GM19025 (cell line): ENCODE data around the gene TCFL5.

ENCODE experiments used
- ATAC-seq: cut with Tn5 transposase; IDR thresholded peaks from one replicate; pipeline ENCODE4 v1.9.1; 2021; ENCODE audit warnings: mild to moderate bottlenecking, low read depth, moderate library complexity; ENCODE audit not compliant: unreplicated experiment

Gene TCFL5

DNA sequence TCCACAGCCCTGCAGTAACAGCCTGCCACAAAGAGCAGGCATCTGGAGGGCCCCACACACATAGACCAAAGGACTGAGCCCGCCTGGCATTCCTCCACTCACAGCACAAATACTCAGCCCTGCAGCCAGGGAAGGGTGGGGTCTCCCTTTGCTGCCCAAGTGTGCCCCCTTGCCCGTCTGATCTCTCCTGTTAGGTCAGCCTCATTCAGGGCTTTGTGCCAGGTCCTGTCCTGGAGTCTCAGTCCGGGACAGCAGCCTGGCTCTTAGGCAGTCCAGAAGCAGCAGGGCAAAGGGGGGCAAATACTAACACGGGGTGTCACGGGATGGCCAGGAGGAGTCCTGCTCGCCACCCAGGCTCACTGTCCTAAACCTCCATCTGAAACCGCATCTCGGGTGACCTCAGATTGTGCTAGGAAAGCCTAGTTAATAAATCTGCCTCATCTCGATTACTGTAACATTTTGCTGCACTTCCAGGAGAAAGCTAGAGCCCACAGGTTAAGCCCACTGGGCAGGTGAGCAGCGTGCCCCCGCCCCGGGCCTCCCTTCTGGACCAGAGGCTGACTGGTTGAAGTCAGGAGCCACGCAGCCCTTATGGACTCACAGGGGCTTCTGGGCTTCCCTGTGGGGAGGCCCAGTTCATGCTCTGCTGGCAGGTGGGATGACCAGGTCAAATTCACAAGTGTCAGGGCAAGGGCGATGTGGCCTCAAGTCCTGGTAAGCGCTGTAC is 60.2 kb downstream of the TCFL5 start:
- no peak for ATAC-seq

DNA sequence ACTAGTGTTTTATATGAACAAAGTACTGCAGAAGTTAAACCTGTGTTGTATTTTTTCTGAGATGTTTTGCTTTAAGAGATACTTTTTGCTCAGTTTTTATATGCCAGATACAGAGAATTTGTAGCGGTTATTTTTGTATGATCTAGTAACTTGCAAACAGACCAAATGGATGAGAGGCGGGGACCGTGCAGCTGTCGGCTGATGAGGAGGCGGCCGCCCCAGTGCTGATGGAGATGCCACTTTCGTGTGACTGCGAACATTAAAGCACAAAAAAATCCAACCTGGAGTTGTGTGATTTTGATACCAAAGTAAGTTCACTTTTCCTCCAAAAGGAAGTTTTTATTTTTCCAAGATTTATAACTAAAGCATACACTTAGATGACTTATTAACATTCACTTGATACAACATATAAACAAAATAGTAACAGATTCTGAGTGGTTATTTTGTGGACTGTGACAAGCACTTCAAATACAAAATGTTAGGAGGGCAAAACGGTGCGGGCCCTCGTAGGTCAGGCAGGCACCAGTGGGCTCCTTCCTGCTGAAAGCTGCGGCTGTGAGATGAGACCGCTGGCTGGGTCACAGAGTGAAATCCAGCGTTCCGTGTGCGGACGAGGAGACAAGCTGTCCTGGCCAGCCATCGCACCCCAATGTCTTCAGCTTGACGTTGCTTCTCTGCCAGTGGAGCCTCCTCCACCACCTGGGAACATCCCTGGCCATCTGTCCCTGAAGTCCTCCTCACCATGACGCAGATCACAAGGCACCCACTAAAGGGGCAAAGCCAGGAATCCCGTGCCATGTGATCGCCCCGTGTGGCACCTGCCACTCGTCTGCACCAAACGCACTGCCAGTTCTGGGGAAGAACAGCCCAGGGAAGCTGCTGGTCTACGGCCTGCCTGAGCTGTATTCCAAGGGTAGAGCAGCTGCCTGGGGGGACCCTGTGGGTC is 61.0 kb downstream of the TCFL5 start:
- no peak for ATAC-seq

DNA sequence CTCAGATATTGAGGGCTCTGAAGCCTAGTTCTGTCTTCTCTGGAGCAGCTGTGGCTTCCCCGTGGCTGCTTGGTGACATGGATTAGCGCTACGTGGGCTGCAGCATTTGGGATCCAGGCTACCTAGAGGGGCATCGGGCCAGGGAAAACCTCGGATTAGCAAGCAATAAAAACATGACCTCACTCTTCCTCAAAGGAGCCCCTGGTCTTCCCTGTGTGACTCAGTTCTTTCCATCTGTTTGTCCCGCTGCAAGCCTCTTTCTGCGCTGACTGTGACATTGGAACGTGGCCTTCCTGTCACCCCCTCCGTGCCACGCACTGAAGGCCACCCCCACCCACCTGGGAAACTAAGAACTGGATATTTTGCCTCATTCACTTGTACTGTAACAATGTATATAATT is 61.7 kb downstream of the TCFL5 start:
- ATAC-seq = no peak

DNA sequence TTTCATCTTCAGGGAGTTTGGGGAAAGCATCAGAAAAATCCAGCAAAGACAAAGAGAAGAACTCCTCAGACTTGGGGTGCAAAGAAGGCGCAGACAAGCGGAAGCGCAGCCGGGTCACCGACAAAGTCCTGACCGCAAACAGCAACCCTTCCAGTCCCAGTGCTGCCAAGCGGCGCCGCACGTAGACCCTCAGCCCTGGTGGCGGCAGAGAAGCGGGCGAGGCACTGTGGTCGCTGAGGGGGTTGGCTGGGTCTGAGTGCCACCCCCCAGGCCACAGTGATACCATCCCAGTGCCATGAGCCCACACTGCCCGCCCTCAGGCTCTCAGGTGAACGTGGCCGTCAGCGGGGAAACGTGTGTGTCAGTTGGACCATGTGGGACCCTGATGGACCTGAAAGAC is 62.2 kb downstream of the TCFL5 start:
- ATAC-seq = no peak

DNA sequence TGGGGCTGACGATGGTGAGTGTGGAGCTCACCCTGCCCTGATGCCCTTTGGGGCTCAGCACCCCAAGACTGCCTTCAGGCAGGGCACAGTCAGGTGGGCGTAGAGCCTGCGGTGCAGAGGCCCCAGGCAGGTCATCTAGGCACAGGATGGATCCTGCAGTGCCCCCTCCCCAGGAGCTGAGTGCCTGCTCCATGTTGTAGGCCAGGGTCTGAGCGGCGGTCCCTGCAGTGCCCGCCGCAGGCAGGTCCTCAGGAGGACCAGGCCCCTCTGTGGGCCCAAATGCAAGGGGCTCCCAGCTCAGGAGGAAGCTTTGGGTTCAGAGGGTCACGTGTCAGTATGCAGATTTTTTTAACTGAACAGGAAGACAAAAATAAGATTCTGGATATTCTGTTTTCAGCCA is 62.6 kb downstream of the TCFL5 start:
- ATAC-seq = no peak

DNA sequence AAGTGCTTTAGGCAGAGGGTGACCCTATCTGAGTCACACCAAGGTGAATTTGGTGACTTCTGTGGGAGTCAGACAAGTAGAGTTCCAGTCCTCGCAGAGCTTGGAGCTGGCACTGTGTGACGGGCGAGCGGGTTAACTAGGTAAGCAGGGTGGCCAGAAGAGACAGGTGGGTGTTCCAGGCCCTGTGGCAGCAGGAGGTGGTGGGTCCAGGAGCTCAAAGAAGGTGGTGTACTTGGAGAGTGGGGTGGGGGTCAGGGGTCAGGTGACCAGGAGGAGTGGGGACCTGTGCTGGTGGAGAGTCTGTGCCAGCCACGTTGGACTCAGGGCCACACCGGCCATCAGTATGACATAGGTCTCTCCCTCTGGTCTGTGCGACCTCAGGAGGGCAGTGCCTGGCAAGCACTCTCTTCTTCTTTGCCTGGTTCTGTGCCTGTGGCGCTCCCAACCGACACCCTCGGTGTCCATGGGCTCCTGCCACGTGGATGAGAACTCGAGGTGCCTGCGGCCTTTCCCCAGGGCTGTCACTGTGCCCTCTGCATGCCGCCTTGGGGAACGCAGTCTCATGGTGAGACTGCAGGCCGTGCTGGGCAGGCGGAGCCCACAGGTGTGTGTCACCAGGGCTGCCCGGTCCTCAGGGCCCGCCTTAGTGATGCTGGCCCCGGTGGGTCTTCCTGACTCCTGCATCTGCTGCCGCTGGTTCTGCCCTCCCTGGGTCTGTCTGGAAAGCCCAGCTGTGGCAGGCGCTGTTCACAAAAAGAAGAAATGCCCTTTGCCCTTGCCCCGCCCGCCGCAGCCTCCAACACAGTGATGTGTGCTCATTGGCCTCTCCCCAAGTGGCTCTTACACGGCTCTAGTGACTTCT is 63.7 kb downstream of the TCFL5 start:
- ATAC-seq = no peak

DNA sequence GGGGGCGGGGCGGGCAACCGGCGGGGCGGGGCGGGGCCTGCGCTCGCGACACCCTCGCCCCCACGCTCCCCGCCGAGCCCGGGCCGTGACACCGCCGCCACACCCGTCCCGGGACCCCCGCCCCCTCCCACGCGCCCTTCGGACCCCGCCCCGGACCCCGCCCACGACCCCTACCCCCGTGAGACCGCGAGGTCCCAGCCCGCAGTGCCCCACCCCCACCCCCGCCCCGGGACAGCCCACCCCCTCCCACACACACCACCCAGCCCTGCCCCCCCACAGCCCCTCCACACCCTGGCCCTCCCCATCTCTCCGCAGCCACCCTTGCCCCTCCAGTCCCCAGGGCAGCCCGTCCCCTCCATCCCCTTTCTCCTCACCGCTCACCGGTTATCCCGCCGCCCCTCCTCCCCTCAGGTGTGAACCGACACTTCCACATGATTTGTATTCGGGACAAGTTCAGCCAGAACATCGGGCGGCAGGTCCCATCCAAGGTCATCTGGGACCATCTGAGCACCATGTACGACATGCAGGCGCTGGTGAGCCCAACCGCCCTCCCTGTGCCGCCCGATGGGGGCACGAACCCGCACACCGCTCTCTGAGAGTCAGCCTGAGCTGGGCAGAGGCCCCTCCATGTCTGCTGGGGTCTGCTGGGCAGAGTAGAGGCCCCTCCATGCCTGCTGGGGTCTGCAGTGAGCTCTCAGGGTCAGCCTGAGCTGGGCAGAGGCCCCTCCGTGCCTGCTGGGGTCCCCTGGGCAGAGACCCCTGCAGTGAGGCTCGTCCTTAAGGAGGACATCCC is 64.7 kb downstream of the TCFL5 start:
- no peak for ATAC-seq

DNA sequence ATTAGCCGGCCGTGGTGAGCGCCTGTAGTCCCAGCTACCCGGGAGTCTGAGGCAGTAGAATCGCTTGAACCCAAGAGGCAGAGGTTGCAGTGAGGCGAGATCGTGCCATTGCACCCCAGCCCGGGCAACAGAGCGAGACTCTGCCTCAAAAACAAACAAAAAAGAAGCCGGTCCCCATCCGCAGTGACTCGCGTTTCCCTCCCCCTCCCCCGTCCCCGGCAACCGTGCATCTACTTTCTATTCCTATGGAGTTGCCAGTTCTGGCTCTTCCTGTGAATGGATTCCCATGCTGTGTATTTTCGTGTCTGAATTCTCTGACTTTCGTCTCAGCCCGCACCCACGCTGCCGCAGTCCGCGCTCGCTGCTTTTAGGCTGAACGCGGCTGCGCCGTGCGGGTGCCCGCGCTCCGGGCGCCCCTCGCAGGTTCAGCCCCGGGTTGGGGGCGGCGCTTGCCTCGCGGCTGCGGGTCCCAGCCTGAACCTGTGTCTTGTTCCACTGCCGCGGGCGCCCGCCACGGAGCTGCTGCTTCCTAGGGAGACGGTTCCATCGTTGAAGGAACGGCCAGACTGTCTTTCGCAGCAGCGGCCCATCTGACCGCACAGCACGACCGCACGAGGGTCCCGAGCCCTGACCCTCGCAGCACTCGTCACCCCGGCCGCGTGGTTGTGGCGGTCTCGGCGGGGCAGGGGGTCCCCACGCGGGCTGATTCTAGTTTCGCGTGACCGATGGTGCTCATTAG is 66.4 kb downstream of the TCFL5 start:
- no peak for ATAC-seq

DNA sequence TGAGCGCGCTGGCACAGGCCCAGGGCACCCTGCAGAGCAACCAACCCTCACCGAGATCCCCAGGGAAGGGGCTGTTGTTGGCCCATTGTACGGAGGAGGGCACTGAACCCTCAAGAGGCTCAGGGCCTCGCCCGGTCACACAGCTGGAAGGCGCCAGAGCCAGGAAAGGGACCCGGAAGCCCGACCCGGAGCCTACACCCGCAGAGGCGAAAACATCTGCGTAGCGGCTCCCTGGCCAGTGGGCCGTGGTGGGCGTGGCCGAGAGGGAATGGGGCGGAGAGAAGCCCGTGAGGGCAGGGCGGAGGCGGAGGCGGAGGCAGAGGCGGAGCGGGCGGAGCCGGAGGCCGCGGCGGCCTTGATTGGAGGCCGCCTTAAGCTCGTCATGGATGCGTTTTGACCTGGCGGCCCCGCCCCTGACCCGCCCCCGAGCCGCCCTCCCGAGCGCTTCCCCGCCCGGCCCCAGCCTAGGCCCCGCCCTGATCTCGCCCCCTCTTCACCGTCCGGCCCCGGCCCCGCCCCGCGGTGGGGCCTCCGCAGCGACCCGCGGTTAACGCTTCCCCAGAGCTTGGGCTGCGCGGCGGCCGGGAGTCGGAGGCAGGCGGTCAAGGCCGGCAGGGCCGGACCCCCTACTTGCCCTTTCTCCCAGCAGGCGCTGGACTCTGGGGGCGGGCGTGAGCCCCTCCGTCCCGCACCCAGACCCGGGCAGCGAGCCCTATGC is 67.5 kb downstream of the TCFL5 start:
- peak; percentile 68 for ATAC-seq

DNA sequence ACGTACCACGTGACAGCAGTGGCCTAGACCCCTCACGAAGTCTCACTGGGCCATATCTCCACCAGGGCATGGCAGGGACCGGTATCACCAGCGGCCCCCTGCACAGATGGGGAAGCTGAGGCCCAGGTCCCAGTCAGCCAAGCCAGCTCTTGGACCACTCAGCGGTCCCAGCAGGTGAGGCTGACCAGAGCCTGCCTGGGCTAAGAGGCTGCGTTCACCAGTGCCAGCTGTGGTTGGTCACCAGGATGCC is 67.9 kb downstream of the TCFL5 start:
- ATAC-seq = no peak

DNA sequence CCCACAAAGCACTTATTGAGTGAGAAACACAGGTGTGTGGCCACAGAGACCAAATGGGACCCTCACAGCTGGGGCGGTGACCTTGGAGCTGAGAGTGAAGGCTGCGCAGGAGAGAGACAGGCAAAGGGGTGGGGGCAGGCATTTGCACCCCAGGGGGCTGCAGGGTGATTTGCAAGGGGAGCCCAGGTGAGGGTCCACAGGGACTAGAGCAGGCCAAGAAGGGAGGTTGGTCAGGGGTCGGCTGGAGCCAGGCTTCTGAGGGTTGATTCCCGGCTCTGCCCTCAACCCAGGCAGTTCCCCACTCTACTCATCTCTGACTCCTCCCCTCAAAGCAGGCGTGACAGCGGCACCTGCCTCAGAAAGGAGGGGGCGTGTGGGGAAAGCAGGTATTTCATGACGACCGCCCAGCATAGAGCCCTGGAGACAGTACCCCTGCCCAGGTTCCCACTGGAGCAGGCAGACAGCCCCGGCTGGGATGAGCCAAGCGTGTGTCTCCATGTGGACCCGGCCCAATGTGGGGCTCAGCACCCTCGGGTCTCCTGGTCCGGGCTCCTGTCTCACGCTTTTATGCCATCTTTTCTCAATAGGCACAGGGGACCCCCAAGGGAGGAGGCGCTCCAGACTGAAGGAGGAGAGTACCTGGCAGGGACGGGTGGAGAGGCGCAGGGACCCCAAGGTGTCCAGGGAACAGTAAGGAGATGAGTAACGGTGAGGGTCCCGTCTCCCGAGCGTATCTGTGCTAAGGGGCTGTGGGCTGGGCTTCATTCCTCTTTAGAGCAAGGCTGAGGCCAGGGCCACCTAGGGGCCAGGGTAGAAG is 68.5 kb downstream of the TCFL5 start:
- no peak for ATAC-seq

DNA sequence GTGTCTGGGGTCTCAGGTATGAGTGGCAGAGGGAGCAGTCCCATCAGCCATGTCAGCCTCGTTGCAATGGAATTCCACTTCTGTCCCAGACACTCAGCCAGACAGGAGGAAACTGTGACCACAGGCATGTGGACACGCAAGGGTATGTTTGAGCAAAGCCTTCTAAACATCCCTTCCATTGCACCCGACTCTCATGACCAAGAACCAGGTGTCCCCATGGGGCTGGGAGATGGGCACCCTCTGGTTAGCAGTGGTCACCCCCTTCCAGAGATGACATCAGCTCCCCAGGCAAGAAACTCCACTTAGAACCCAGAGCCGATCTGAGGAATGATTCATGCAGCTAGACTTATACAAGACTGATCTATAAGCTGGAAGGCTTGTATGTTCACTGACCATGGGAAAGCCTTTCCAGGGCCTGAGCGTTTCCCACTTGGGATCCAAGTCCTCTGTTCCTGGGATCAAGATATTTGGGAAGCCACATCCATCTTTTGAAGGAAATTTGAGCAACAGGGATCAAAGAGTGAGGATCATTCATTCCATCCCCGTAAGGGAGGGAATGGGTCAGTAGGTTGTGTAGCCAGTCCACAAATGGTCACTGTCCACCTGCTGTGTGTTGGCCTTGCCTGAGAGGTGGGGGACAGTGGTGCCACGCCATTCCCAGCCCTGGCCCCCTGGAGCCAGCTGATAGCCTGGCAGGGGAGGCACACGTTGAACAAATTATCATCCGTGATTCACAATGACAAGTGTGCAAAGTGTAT is 69.3 kb downstream of the TCFL5 start:
- no peak for ATAC-seq

DNA sequence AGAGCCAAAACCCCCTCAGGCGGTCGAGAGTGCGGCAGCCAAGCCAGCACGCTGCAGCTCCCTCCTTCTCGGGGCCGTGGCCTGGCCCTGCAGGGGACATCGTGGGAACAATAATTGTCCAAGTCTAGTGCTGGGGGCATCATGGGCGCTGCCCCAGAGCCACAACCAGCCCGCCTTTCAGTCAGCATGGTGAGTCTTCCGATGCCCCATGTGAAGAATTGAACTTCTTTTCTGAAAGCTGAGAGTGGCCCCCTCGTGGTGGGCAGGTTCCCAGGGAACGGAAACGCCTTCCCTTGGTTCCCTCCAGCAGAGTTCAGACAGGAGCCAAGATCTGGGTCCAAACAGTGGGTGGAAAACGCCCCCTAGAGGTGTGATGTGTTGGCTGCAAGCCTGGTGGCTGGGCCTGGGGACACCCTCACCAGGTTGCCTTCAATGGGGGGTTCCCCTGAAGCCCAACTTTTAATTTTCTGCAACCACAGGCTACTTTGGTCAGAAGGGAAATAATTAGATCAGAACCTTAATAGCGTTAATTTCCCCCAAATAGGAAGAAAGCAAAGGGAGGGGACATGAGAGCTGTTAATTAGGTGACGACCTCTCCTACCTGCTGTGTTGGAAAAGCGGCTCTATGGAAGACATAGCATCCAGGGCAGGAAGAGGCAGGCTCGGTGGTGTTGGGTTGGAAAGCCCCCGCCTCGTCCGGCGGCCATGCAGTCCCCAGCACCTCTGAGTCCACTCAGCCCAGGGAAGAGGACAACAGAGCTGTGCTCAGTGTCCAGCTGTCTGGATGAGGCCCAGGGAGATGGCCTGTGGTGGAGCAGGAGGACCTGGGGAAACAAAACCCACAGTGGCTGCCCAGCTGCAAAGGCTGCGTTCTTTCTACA is 70.1 kb downstream of the TCFL5 start:
- no peak for ATAC-seq
